HepG2 (cell line): ENCODE data around the gene HES6. TPM values are rescaled to one million over a fixed set of nuclear protein-coding genes. Genes with fewer than 3 reads are reported as not detected.

Source experiments
- EHMT2 ChIP-seq: fragments of 200-600 bp; sonication (generic); IDR thresholded peaks from 2 replicates; pipeline ENCODE4 v1.7.0; 2017; ENCODE audit warnings: antibody characterized with exemption, low read depth, low read length, borderline replicate concordance
- FOSL2 ChIP-seq: sonication (generic); formaldehyde crosslinking; IDR thresholded peaks from 2 replicates; pipeline ENCODE4 v1.4.0; 2020; ENCODE audit warnings: missing genetic modification reagents
- KDM3A ChIP-seq: IDR thresholded peaks from 2 replicates; pipeline ENCODE4 v1.6.1; 2018; ENCODE audit warnings: low read depth, missing compliant biosample characterization
- KDM5B ChIP-seq: sonication (generic); formaldehyde crosslinking; IDR thresholded peaks from 2 replicates; pipeline ENCODE4 v1.4.0; 2020; ENCODE audit warnings: missing genetic modification reagents, mild to moderate bottlenecking, borderline replicate concordance
- MEIS2 ChIP-seq: sonication (generic); formaldehyde crosslinking; IDR thresholded peaks from 2 replicates; pipeline ENCODE4 v1.9.0; 2021; ENCODE audit warnings: mild to moderate bottlenecking, missing genetic modification reagents
- REST ChIP-seq, 2 experiments: IDR thresholded peaks; 2 replicates each; pipeline ENCODE4 v1.6.1; 2011 to 2012; ENCODE audit warnings: low read length in 2 of 2, borderline replicate concordance in 1 of 2, low read depth in 1 of 2, mild to moderate bottlenecking in 1 of 2, moderate library complexity in 1 of 2
- SETDB1 ChIP-seq: sonication (generic); formaldehyde crosslinking; IDR thresholded peaks from 2 replicates; pipeline ENCODE4 v1.5.1; 2020; ENCODE audit warnings: missing genetic modification reagents, mild to moderate bottlenecking, borderline replicate concordance
- ZBTB7A ChIP-seq: sonication (generic); formaldehyde crosslinking; IDR thresholded peaks from 2 replicates; pipeline ENCODE4 v1.8.0; 2022; ENCODE audit warnings: mild to moderate bottlenecking, missing genetic modification reagents
- ZFAT ChIP-seq: sonication (generic); formaldehyde crosslinking; conservative IDR thresholded peaks from 2 replicates; pipeline ENCODE4 v1.8.1; 2023; ENCODE audit warnings: missing genetic modification reagents, inconsistent platforms
- ZKSCAN8 ChIP-seq: IDR thresholded peaks from 2 replicates; pipeline ENCODE4 v1.6.1; 2016; ENCODE audit warnings: borderline replicate concordance, missing genetic modification reagents, missing compliant biosample characterization
- ZNF124 ChIP-seq: sonication (generic); formaldehyde crosslinking; IDR thresholded peaks from 2 replicates; pipeline ENCODE4 v1.4.0; 2020; ENCODE audit warnings: missing genetic modification reagents
- ZNF232 ChIP-seq: sonication (generic); formaldehyde crosslinking; IDR thresholded peaks from 2 replicates; pipeline ENCODE4 v1.4.0; 2020; ENCODE audit warnings: missing genetic modification reagents, borderline replicate concordance
- ZNF639 ChIP-seq: conservative IDR thresholded peaks from 2 replicates; pipeline ENCODE4 v1.6.1; 2018; ENCODE audit warnings: missing genetic modification reagents
- ZNF678 ChIP-seq: sonication (generic); formaldehyde crosslinking; IDR thresholded peaks from 2 replicates; pipeline ENCODE4 v1.4.0; 2020; ENCODE audit warnings: mild to moderate bottlenecking, missing genetic modification reagents
- ZNF782 ChIP-seq: sonication (generic); formaldehyde crosslinking; IDR thresholded peaks from 2 replicates; pipeline ENCODE4 v1.4.0; 2020; ENCODE audit warnings: missing genetic modification reagents, mild to moderate bottlenecking, borderline replicate concordance
- ZSCAN5A ChIP-seq: sonication (generic); formaldehyde crosslinking; IDR thresholded peaks from 2 replicates; pipeline ENCODE4 v1.8.0; 2022; ENCODE audit warnings: mild to moderate bottlenecking, missing genetic modification reagents, borderline replicate concordance
- polyA plus RNA-seq, 8 experiments: library from polyadenylated mRNA; depleted of rRNA in 3 of 8; stranded (reverse) in 7 of 8; unstranded in 1 of 8; fragments of >200 nt; fragmentation: Illumina TruSeq in 4 of 8; extraction: Trizol in 4 of 8; gene quantifications; 2 replicates each; pipeline versions ENCODE4 v1.2.1 to v1.2.3, GENCODE V29; 2011 to 2016; ENCODE audit warnings: low read depth in 4 of 8, missing spikeins in 1 of 8, mixed read lengths in 1 of 8; ENCODE audit not compliant: insufficient read depth in 1 of 8
- total RNA-seq, 5 experiments: library from RNA; depleted of rRNA; stranded (reverse); fragments of >200 nt; fragmentation: Illumina TruSeq; extraction: Trizol; gene quantifications; 2 replicates each; pipeline ENCODE4 v1.2.3, GENCODE V29; 2016; ENCODE audit warnings: low read depth in 1 of 5
- TF ChIP-seq, protein P1 (sequence below), 2 experiments: fragments of 450-650 bp in 1 of 2; sonication (generic) in 1 of 2; formaldehyde crosslinking; IDR thresholded peaks; 2 replicates each; pipeline versions ENCODE4 v1.5.0 to v1.8.0; 2020 to 2022; ENCODE audit warnings: mild to moderate bottlenecking in 1 of 2, missing genetic modification reagents in 1 of 2
- TF ChIP-seq, protein P2 (sequence below): sonication (generic); formaldehyde crosslinking; IDR thresholded peaks from 2 replicates; pipeline ENCODE4 v1.4.0; 2020; ENCODE audit warnings: mild to moderate bottlenecking, missing genetic modification reagents

The HES6 gene
- total and polyA plus RNA-seq, 2 of the 13 experiments (the other 11 are each of a cell fraction or from before 2014, with no cell fraction given), result 19.5 to 82.8 TPM

GRCh38 chr2:238239863-238240756 is at the start of gene HES6 (continued):
- TF ChIP-seq ZNF124 (CRISPR knock-in tag) (0 out of 2 replicates have a peak, but pooled peaks have one; percentile 18), ZNF678 (CRISPR knock-in tag) (no peak; the same call in 1 of the 2 replicates), ZFAT (CRISPR knock-in tag) (no peak), KDM3A (CRISPR knock-in tag) (no peak; the same call in 1 of the 2 replicates), ZBTB7A (peak; percentile 85), ZNF782 (CRISPR knock-in tag) (no peak), EHMT2 (no peak), SETDB1 (no peak), ZKSCAN8 (CRISPR knock-in tag) (no peak), KDM5B (0 out of 2 replicates have a peak, but pooled peaks have one; percentile 20), ZNF639 (CRISPR knock-in tag) (no peak), MEIS2 (CRISPR knock-in tag) (peak; percentile 72; the same call in 1 of the 2 replicates), ZNF232 (CRISPR knock-in tag) (no peak), REST (IDR thresholded peaks at IDR 0.05; ENCODE audit: borderline replicate concordance in 1 of 2, low read depth in 1 of 2, low read length in 2 of 2) (no peak; a peak in 1 of 4 replicates), ZSCAN5A (no peak), FOSL2 (CRISPR knock-in tag) (no peak)
- TF ChIP-seq, protein P1, sequence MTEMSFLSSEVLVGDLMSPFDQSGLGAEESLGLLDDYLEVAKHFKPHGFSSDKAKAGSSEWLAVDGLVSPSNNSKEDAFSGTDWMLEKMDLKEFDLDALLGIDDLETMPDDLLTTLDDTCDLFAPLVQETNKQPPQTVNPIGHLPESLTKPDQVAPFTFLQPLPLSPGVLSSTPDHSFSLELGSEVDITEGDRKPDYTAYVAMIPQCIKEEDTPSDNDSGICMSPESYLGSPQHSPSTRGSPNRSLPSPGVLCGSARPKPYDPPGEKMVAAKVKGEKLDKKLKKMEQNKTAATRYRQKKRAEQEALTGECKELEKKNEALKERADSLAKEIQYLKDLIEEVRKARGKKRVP (CRISPR knock-in tag; IDR thresholded peaks at IDR 0.05), result no peak
- TF ChIP-seq, protein P2, sequence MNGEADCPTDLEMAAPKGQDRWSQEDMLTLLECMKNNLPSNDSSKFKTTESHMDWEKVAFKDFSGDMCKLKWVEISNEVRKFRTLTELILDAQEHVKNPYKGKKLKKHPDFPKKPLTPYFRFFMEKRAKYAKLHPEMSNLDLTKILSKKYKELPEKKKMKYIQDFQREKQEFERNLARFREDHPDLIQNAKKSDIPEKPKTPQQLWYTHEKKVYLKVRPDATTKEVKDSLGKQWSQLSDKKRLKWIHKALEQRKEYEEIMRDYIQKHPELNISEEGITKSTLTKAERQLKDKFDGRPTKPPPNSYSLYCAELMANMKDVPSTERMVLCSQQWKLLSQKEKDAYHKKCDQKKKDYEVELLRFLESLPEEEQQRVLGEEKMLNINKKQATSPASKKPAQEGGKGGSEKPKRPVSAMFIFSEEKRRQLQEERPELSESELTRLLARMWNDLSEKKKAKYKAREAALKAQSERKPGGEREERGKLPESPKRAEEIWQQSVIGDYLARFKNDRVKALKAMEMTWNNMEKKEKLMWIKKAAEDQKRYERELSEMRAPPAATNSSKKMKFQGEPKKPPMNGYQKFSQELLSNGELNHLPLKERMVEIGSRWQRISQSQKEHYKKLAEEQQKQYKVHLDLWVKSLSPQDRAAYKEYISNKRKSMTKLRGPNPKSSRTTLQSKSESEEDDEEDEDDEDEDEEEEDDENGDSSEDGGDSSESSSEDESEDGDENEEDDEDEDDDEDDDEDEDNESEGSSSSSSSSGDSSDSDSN (CRISPR knock-in tag), result peak; percentile 45; the same call in 1 of the 2 replicates
